Measurements from ENCODE around the gene WWC1. TPM values are rescaled to one million over a fixed set of nuclear protein-coding genes. Genes with fewer than 3 reads are reported as not detected.

Gene WWC1
- total and polyA plus RNA-seq, 9 of the 15 experiments (the other 6 are each of a cell fraction or from before 2014, with no cell fraction given) = under 0.01 to 0.54 (median 0.42) TPM; not detected in 6

GRCh38 chr5:168486136-168486879 is 194.9 kb downstream of the WWC1 start, which contains the start of gene RARS1 (continued):
- no peak for TF ChIP-seq ATF1 (CRISPR knock-in tag; IDR thresholded peaks at IDR 0.05)
- peak; percentile 70 for TF ChIP-seq ATF1 (tag; IDR thresholded peaks at IDR 0.05)
- TF ChIP-seq SNIP1 (IDR thresholded peaks at IDR 0.05; ENCODE audit: low read depth) = no peak
- TF ChIP-seq, protein P1, sequence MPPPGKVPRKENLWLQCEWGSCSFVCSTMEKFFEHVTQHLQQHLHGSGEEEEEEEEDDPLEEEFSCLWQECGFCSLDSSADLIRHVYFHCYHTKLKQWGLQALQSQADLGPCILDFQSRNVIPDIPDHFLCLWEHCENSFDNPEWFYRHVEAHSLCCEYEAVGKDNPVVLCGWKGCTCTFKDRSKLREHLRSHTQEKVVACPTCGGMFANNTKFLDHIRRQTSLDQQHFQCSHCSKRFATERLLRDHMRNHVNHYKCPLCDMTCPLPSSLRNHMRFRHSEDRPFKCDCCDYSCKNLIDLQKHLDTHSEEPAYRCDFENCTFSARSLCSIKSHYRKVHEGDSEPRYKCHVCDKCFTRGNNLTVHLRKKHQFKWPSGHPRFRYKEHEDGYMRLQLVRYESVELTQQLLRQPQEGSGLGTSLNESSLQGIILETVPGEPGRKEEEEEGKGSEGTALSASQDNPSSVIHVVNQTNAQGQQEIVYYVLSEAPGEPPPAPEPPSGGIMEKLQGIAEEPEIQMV (tag; conservative IDR thresholded peaks at IDR 0.05; ENCODE audit: low read depth) = no peak
- no peak for TF ChIP-seq ZNF431 (CRISPR knock-in tag; IDR thresholded peaks at IDR 0.05)
- TF ChIP-seq, protein P2, sequence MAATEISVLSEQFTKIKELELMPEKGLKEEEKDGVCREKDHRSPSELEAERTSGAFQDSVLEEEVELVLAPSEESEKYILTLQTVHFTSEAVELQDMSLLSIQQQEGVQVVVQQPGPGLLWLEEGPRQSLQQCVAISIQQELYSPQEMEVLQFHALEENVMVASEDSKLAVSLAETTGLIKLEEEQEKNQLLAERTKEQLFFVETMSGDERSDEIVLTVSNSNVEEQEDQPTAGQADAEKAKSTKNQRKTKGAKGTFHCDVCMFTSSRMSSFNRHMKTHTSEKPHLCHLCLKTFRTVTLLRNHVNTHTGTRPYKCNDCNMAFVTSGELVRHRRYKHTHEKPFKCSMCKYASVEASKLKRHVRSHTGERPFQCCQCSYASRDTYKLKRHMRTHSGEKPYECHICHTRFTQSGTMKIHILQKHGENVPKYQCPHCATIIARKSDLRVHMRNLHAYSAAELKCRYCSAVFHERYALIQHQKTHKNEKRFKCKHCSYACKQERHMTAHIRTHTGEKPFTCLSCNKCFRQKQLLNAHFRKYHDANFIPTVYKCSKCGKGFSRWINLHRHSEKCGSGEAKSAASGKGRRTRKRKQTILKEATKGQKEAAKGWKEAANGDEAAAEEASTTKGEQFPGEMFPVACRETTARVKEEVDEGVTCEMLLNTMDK (IDR thresholded peaks at IDR 0.05; ENCODE audit: borderline replicate concordance, insufficient read depth, low read depth, low read length, poor library complexity, severe bottlenecking) = peak; percentile 69
- TF ChIP-seq RBFOX2 (IDR thresholded peaks at IDR 0.05; ENCODE audit: low read depth, low read length) = peak; percentile 95
- TF ChIP-seq, protein P3, sequence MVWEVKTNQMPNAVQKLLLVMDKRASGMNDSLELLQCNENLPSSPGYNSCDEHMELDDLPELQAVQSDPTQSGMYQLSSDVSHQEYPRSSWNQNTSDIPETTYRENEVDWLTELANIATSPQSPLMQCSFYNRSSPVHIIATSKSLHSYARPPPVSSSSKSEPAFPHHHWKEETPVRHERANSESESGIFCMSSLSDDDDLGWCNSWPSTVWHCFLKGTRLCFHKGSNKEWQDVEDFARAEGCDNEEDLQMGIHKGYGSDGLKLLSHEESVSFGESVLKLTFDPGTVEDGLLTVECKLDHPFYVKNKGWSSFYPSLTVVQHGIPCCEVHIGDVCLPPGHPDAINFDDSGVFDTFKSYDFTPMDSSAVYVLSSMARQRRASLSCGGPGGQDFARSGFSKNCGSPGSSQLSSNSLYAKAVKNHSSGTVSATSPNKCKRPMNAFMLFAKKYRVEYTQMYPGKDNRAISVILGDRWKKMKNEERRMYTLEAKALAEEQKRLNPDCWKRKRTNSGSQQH (CRISPR knock-in tag; IDR thresholded peaks at IDR 0.05) = no peak
- TF ChIP-seq ZNF282 (CRISPR knock-in tag; IDR thresholded peaks at IDR 0.05) = no peak
- TF ChIP-seq, protein P4, sequence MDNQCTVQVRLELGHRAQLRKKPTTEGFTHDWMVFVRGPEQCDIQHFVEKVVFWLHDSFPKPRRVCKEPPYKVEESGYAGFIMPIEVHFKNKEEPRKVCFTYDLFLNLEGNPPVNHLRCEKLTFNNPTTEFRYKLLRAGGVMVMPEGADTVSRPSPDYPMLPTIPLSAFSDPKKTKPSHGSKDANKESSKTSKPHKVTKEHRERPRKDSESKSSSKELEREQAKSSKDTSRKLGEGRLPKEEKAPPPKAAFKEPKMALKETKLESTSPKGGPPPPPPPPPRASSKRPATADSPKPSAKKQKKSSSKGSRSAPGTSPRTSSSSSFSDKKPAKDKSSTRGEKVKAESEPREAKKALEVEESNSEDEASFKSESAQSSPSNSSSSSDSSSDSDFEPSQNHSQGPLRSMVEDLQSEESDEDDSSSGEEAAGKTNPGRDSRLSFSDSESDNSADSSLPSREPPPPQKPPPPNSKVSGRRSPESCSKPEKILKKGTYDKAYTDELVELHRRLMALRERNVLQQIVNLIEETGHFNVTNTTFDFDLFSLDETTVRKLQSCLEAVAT (IDR thresholded peaks at IDR 0.05) = no peak
- TF ChIP-seq, protein P5, sequence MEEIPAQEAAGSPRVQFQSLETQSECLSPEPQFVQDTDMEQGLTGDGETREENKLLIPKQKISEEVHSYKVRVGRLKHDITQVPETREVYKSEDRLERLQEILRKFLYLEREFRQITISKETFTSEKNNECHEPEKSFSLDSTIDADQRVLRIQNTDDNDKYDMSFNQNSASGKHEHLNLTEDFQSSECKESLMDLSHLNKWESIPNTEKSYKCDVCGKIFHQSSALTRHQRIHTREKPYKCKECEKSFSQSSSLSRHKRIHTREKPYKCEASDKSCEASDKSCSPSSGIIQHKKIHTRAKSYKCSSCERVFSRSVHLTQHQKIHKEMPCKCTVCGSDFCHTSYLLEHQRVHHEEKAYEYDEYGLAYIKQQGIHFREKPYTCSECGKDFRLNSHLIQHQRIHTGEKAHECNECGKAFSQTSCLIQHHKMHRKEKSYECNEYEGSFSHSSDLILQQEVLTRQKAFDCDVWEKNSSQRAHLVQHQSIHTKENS (CRISPR knock-in tag; IDR thresholded peaks at IDR 0.05) = no peak
- no peak for TF ChIP-seq FOXP4 (CRISPR knock-in tag; IDR thresholded peaks at IDR 0.05; ENCODE audit: borderline replicate concordance)
- TF ChIP-seq TSC22D4 (tag; IDR thresholded peaks at IDR 0.05) = no peak
- TF ChIP-seq POLR2G (IDR thresholded peaks at IDR 0.05; ENCODE audit: low read depth, low read length) = peak; percentile 95
- no peak for TF ChIP-seq ZNF165 (CRISPR knock-in tag; IDR thresholded peaks at IDR 0.05; ENCODE audit: borderline replicate concordance)
- TF ChIP-seq NFATC3 (IDR thresholded peaks at IDR 0.05) = no peak
- TF ChIP-seq NELFE (IDR thresholded peaks at IDR 0.05; ENCODE audit: insufficient read depth, insufficient read length) = no peak
- TF ChIP-seq CSDE1 (IDR thresholded peaks at IDR 0.05) = no peak

Measured in K562 (cell line).